ENCODE measurements around the gene TCL1B. TPM values are rescaled to one million over a fixed set of nuclear protein-coding genes. Genes with fewer than 3 reads are reported as not detected.

The TCL1B gene
- polyA plus RNA-seq, 2 of the 4 experiments (the other 2 are of a cell fraction) = not detected

DNA sequence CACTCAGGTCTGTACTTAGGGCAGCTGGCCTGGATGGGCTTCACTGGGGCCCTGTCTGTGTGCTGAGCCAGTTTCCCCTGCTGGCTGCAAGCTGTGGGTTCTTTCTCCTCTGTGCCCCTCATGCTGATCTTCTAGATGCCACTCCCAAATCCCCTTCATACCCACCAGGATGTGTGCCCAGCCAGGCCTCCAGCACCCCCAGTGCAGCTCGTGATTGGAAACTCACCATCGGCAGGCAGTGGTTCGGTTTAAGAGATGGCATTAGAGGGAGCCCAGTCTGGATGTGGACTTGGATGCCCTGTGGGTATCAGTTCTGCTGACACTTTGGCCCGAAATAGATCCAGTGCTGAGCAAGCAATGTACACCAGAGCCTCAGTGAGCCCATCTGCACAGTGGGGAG is 5.9 kb downstream of the TCL1B start (continued):
- TF ChIP-seq, protein P1, sequence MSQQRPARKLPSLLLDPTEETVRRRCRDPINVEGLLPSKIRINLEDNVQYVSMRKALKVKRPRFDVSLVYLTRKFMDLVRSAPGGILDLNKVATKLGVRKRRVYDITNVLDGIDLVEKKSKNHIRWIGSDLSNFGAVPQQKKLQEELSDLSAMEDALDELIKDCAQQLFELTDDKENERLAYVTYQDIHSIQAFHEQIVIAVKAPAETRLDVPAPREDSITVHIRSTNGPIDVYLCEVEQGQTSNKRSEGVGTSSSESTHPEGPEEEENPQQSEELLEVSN (IDR thresholded peaks at IDR 0.05; ENCODE audit: borderline replicate concordance, low read depth) = no peak
- TF ChIP-seq FOXS1 (CRISPR knock-in tag; IDR thresholded peaks at IDR 0.05) (no peak), TP53 (CRISPR knock-in tag; IDR thresholded peaks at IDR 0.05) (no peak), NPAS2 (CRISPR knock-in tag; IDR thresholded peaks at IDR 0.05; ENCODE audit: borderline replicate concordance) (no peak), CHD2 (IDR thresholded peaks at IDR 0.05; ENCODE audit: low read length, partially characterized antibody) (no peak), POLR2A (IDR thresholded peaks at IDR 0.05; ENCODE audit: low read length) (no peak)
- TF ChIP-seq, protein P2, sequence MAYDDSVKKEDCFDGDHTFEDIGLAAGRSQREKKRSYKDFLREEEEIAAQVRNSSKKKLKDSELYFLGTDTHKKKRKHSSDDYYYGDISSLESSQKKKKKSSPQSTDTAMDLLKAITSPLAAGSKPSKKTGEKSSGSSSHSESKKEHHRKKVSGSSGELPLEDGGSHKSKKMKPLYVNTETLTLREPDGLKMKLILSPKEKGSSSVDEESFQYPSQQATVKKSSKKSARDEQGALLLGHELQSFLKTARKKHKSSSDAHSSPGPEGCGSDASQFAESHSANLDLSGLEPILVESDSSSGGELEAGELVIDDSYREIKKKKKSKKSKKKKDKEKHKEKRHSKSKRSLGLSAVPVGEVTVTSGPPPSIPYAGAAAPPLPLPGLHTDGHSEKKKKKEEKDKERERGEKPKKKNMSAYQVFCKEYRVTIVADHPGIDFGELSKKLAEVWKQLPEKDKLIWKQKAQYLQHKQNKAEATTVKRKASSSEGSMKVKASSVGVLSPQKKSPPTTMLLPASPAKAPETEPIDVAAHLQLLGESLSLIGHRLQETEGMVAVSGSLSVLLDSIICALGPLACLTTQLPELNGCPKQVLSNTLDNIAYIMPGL (CRISPR knock-in tag; IDR thresholded peaks at IDR 0.05; ENCODE audit: borderline replicate concordance) = no peak
- TF ChIP-seq, protein P3, sequence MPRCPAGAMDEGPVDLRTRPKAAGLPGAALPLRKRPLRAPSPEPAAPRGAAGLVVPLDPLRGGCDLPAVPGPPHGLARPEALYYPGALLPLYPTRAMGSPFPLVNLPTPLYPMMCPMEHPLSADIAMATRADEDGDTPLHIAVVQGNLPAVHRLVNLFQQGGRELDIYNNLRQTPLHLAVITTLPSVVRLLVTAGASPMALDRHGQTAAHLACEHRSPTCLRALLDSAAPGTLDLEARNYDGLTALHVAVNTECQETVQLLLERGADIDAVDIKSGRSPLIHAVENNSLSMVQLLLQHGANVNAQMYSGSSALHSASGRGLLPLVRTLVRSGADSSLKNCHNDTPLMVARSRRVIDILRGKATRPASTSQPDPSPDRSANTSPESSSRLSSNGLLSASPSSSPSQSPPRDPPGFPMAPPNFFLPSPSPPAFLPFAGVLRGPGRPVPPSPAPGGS (IDR thresholded peaks at IDR 0.05) = no peak

DNA sequence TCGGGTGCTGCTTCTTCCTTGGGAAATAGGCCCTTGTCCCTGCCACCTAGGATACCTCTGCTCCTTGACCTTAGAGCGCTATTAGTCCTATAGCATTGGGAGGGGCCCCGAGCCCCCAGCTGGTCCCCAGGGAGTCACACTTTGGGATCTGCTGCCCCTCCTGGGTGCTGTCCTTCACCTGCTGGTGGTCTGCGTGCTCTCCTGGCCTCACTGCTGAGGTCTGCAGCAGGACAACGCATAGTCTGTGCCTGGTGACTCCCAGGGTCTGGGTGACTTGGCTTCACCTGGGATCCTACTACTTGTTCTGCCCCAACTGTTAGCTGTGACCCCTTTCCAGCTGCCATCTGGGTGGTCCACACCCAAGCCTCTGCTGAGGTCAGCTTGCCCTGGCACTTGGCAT is 8.8 kb downstream of the TCL1B start:
- FAIRE-seq = no peak
- H3K27ac ChIP-seq = no peak overlapping the region
- 11% methylated on average over 1 of the region's 5 CpGs for WGBS (ENCODE audit: missing lambda C conversion rate)
- TF ChIP-seq SREBF2 (IDR thresholded peaks at IDR 0.05) (no peak), TP53 (CRISPR knock-in tag; IDR thresholded peaks at IDR 0.05) (no peak), MYC (IDR thresholded peaks at IDR 0.05; ENCODE audit: borderline replicate concordance, low read length) (no peak)
- TF ChIP-seq, protein P4, sequence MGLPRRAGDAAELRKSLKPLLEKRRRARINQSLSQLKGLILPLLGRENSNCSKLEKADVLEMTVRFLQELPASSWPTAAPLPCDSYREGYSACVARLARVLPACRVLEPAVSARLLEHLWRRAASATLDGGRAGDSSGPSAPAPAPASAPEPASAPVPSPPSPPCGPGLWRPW (IDR thresholded peaks at IDR 0.05) = no peak
- H3K4me2 ChIP-seq = no peak overlapping the region
- H3K4me1 ChIP-seq = no peaks in the 10 kb centered on the region
- ChIA-PET POLR2A (no interaction called here), CTCF (interaction anchor here (0.6 to 1.0 kb wide), 2 partner anchors 15 to 188 kb away, joined by 3 to 4 read pairs; no protein-coding TSS in a partner anchor)
- ATAC-seq = no peak
- DNase-seq (ENCODE audit: low read depth in 1 of 2, low spot score in 1 of 2) = no peak
- H3K9me3 ChIP-seq = no peaks in the 10 kb centered on the region
- H3K4me3 ChIP-seq = no peak overlapping the region

DNA sequence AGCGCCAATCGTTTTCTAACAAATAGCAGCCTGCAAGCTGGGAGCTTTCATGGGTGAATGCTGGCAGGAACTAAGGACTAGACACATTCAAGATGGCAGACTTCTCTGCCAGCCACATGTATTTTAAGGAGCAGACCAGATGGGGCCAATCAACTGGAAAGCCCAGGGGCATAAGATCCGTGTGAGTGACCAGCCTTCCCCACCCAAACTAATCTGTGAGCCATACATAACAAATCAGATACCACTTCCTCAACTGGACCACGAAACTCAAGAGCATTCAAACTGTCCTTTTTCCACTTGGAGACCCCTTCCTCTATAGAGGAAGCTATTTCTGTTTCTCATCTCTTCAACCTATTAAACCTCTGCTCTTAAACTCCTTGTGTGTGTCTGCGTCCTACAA is 9.7 kb downstream of the TCL1B start:
- no peak for DNase-seq (ENCODE audit: low read depth in 1 of 2, low spot score in 1 of 2)
- Histone ChIP-seq H3K9me3 (no peaks in the 10 kb centered on the region), H3K4me2 (no peak overlapping the region), H3K4me1 (no peaks in the 10 kb centered on the region), H3K27ac (no peak overlapping the region), H3K4me3 (no peak overlapping the region)
- no peak for FAIRE-seq
- 43% methylated on average over 5 of the region's 5 CpGs for WGBS (ENCODE audit: missing lambda C conversion rate)
- POLR2A ChIA-PET = no interaction called here
- CTCF ChIA-PET = interaction anchor here (0.7 kb wide), 1 partner anchor 107 kb away, joined by 3 read pairs; no protein-coding TSS in a partner anchor
- TF ChIP-seq, protein P5, sequence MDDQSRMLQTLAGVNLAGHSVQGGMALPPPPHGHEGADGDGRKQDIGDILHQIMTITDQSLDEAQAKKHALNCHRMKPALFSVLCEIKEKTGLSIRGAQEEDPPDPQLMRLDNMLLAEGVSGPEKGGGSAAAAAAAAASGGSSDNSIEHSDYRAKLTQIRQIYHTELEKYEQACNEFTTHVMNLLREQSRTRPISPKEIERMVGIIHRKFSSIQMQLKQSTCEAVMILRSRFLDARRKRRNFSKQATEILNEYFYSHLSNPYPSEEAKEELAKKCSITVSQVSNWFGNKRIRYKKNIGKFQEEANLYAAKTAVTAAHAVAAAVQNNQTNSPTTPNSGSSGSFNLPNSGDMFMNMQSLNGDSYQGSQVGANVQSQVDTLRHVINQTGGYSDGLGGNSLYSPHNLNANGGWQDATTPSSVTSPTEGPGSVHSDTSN (IDR thresholded peaks at IDR 0.05) = no peak
- no peak for TF ChIP-seq HOXB5 (CRISPR knock-in tag; IDR thresholded peaks at IDR 0.05)
- no peak for TF ChIP-seq MAZ (IDR thresholded peaks at IDR 0.05; ENCODE audit: borderline replicate concordance, low read depth, low read length)
- TF ChIP-seq PHF8 (IDR thresholded peaks at IDR 0.05; ENCODE audit: borderline replicate concordance, low read depth) = no peak
- TF ChIP-seq, protein P6, sequence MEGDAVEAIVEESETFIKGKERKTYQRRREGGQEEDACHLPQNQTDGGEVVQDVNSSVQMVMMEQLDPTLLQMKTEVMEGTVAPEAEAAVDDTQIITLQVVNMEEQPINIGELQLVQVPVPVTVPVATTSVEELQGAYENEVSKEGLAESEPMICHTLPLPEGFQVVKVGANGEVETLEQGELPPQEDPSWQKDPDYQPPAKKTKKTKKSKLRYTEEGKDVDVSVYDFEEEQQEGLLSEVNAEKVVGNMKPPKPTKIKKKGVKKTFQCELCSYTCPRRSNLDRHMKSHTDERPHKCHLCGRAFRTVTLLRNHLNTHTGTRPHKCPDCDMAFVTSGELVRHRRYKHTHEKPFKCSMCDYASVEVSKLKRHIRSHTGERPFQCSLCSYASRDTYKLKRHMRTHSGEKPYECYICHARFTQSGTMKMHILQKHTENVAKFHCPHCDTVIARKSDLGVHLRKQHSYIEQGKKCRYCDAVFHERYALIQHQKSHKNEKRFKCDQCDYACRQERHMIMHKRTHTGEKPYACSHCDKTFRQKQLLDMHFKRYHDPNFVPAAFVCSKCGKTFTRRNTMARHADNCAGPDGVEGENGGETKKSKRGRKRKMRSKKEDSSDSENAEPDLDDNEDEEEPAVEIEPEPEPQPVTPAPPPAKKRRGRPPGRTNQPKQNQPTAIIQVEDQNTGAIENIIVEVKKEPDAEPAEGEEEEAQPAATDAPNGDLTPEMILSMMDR (IDR thresholded peaks at IDR 0.05) = no peak
- TF ChIP-seq, protein P4 (IDR thresholded peaks at IDR 0.05) = no peak
- no peak for TF ChIP-seq JUN (IDR thresholded peaks at IDR 0.05)
- no peak for ATAC-seq
